HG02885 (cell line): ENCODE measurements around the gene KCNK15.

ENCODE experiments used
- ATAC-seq: cut with Tn5 transposase; IDR thresholded peaks from one replicate; pipeline ENCODE4 v1.9.1; 2021; ENCODE audit warnings: mild to moderate bottlenecking; ENCODE audit not compliant: unreplicated experiment, poor library complexity

Gene KCNK15

GRCh38 chr20:44733341-44734069, 12.2 kb upstream of the KCNK15 start:
- ATAC-seq, result no peak

- ATAC-seq, result no peak
Observed at GRCh38 chr20:44734938-44735337, 10.7 kb upstream of the KCNK15 start.

- ATAC-seq, result no peak
Observed at GRCh38 chr20:44735816-44736169, 9.9 kb upstream of the KCNK15 start.

- ATAC-seq, result peak; percentile 43
Observed at GRCh38 chr20:44736170-44737021, 9.3 kb upstream of the KCNK15 start.

- ATAC-seq, result no peak
Observed at GRCh38 chr20:44737116-44737515, 8.5 kb upstream of the KCNK15 start.

GRCh38 chr20:44738813-44739477, 6.7 kb upstream of the KCNK15 start:
- no peak for ATAC-seq

GRCh38 chr20:44739942-44740341, 5.7 kb upstream of the KCNK15 start:
- ATAC-seq, result no peak

GRCh38 chr20:44742304-44743079, 3.2 kb upstream of the KCNK15 start:
- ATAC-seq, result no peak

- ATAC-seq, result no peak
Observed at GRCh38 chr20:44743080-44743701, 2.5 kb upstream of the KCNK15 start.

- no peak for ATAC-seq
Observed at GRCh38 chr20:44743916-44744655, 1.6 kb upstream of the KCNK15 start.

GRCh38 chr20:44745122-44745597, 505 bp upstream of the KCNK15 start:
- ATAC-seq, result no peak

- ATAC-seq, result no peak
Observed at GRCh38 chr20:44746367-44747165, 901 bp downstream of the KCNK15 start.

- ATAC-seq, result no peak
Observed at GRCh38 chr20:44747166-44748004, 1.7 kb downstream of the KCNK15 start.

GRCh38 chr20:44748005-44748370, 2.3 kb downstream of the KCNK15 start:
- no peak for ATAC-seq

GRCh38 chr20:44750081-44750805, 4.6 kb downstream of the KCNK15 start:
- no peak for ATAC-seq

GRCh38 chr20:44752099-44752931, 6.7 kb downstream of the KCNK15 start:
- ATAC-seq, result no peak
